ENCODE data around the gene AHNAK.
A peak's percentile ranks its signal among the peaks of the same experiment; 100 is the strongest.

GRCh38 chr11:62588966-62589637, 42.5 kb upstream of the AHNAK start:
- peak in 1 of 2 donors; percentile 13 for TF ChIP-seq CTCF (conservative IDR thresholded peaks at IDR 0.05 in 1 of 2, IDR thresholded peaks at IDR 0.05 in 1 of 2; ENCODE audit: extremely low read depth in 1 of 2, insufficient read depth in 1 of 2, low read depth in 1 of 2, low read length in 2 of 2)
- TF ChIP-seq EZH2 (IDR thresholded peaks at IDR 0.05; ENCODE audit: borderline replicate concordance, low read length): no peak

Data from mammary epithelial cell (primary cell).